ENCODE measurements around the gene CD300C. TPM values are rescaled to one million over a fixed set of nuclear protein-coding genes. Genes with fewer than 3 reads are reported as not detected.
A peak's percentile ranks its signal among the peaks of the same experiment; 100 is the strongest.

CD300C gene
- total RNA-seq, 4 donors from 2014 or later, result 0.15 to 1.5 (median 0.75) TPM

GRCh38 chr17:74527756-74528155 is 18.2 kb downstream of the CD300C start:
- intact Hi-C loops (cut with DNase I; ENCODE audit: low total_unique reads), result no loop called here
- peak in 1 of 2 donors; percentile 62 for DNase-seq (ENCODE audit: low spot score in 2 of 2)

GRCh38 chr17:74527081-74527480 is 18.8 kb downstream of the CD300C start:
- 89 to 99% methylated on average over 5 of the region's 5 CpGs for WGBS, 2 donors
- intact Hi-C loops (cut with DNase I; ENCODE audit: low total_unique reads), result no loop called here
- no peak overlapping the region for H3K4me3 ChIP-seq (ENCODE audit: low read depth, poor library complexity, severe bottlenecking)
- DNase-seq (ENCODE audit: low spot score in 2 of 2), result no peak
- TF ChIP-seq CTCF (IDR thresholded peaks at IDR 0.05), result no peak
- no peak for TF ChIP-seq POLR2A (IDR thresholded peaks at IDR 0.05)

More at GRCh38 chr17:74527756-74528155, 18.2 kb downstream of the CD300C start:
- no peak overlapping the region for H3K4me3 ChIP-seq (ENCODE audit: low read depth, poor library complexity, severe bottlenecking)
- 86 to 88% methylated on average over 8 of the region's 8 CpGs for WGBS, 2 donors
- TF ChIP-seq POLR2A (IDR thresholded peaks at IDR 0.05), result no peak
- TF ChIP-seq CTCF (IDR thresholded peaks at IDR 0.05), result no peak

- intact Hi-C loops (cut with DNase I; ENCODE audit: low total_unique reads), result no loop called here
- no peak for TF ChIP-seq POLR2A (IDR thresholded peaks at IDR 0.05)
- no peak for DNase-seq (ENCODE audit: low spot score in 2 of 2)
- 56 to 66% methylated on average over 3 of the region's 3 CpGs for WGBS, 2 donors
- no peak overlapping the region for H3K4me3 ChIP-seq (ENCODE audit: low read depth, poor library complexity, severe bottlenecking)
Observed at GRCh38 chr17:74526681-74527080, 19.2 kb downstream of the CD300C start.

- peak; percentile 9 to 50 for DNase-seq (ENCODE audit: low spot score in 2 of 2)
- H3K4me3 ChIP-seq (ENCODE audit: low read depth, poor library complexity, severe bottlenecking), result no peak overlapping the region
- WGBS, 2 donors, result 87 to 92% methylated on average over 14 of the region's 14 CpGs
- intact Hi-C loops (cut with DNase I; ENCODE audit: low total_unique reads), result no loop called here
- TF ChIP-seq POLR2A (IDR thresholded peaks at IDR 0.05), result no peak
- no peak for TF ChIP-seq CTCF (IDR thresholded peaks at IDR 0.05)
Observed at GRCh38 chr17:74525781-74526288, 20.1 kb downstream of the CD300C start.

GRCh38 chr17:74525465-74525725 is 20.5 kb downstream of the CD300C start:
- intact Hi-C loops (cut with DNase I; ENCODE audit: low total_unique reads), result no loop called here
- 92 to 93% methylated on average over 1 of the region's 1 CpG for WGBS, 2 donors
- TF ChIP-seq POLR2A (IDR thresholded peaks at IDR 0.05) (no peak), CTCF (IDR thresholded peaks at IDR 0.05) (no peak)
- peak in 1 of 2 donors; percentile 49 for DNase-seq (ENCODE audit: low spot score in 2 of 2)
- no peak overlapping the region for H3K4me3 ChIP-seq (ENCODE audit: low read depth, poor library complexity, severe bottlenecking)

GRCh38 chr17:74524653-74525464 is 21.1 kb downstream of the CD300C start:
- no peak for TF ChIP-seq CTCF (IDR thresholded peaks at IDR 0.05)
- no peak for TF ChIP-seq POLR2A (IDR thresholded peaks at IDR 0.05)
- intact Hi-C loops (cut with DNase I; ENCODE audit: low total_unique reads), result no loop called here
- peak; percentile 9 to 65 for DNase-seq (ENCODE audit: low spot score in 2 of 2)
- 77 to 81% methylated on average over 11 of the region's 11 CpGs for WGBS, 2 donors
- no peak overlapping the region for H3K4me3 ChIP-seq (ENCODE audit: low read depth, poor library complexity, severe bottlenecking)
